ENCODE measurements around the gene MRPL50.

Gene MRPL50

GRCh38 chr9:101372327-101373118, 25.9 kb downstream of the MRPL50 start:
- DNase-seq, result no peak

GRCh38 chr9:101371813-101372212, 26.6 kb downstream of the MRPL50 start:
- no peak for DNase-seq

DNA sequence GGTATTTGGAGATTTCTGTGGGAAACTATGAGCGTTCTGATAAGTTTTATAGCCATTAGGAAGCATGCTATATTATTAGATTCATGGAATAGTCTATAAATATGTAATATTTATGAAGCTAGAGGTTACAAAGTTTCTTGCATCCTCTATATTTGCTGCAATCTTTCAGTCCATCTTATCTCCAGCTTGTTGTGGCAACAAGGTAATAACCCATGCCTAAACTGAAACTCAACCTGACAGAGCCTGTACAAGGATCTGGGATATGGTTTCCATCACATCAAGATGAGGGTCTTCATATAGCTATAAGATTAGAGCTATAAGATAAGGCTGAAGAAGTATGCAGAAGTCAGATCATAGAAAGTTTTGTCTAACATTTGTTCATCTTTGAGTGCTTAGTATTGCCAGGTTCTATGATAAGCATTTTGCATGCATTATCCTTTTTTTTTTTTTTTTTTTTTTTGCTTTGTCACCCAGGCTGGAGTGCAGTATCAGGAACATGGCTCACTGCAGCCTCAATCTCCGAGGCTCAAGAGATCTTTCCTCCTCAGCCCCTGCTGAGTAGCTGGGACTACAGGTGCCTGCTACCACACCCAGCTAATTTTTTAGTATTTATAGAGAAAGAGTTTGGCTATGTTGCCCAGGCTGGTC, 28.4 kb downstream of the MRPL50 start:
- DNase-seq, result no peak

DNA sequence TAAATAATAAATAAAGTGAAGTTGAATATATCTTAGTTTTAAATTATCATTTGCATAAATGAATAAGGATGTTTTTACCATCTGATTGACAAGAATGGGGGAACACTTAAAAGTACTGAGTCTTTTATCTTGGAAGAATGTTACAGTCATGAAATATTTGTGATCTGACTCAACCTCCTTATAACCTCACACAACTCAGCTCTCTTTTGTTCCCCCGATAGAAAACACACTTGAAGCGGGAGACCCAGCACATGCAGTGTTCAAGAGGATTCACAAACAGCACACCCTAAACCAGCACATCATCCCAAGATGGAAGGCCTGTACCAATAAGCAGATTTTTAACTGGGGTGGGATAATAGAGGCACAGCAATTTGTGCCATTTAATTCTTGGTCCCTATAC, 29.1 kb downstream of the MRPL50 start:
- DNase-seq, result peak; percentile 59

DNA sequence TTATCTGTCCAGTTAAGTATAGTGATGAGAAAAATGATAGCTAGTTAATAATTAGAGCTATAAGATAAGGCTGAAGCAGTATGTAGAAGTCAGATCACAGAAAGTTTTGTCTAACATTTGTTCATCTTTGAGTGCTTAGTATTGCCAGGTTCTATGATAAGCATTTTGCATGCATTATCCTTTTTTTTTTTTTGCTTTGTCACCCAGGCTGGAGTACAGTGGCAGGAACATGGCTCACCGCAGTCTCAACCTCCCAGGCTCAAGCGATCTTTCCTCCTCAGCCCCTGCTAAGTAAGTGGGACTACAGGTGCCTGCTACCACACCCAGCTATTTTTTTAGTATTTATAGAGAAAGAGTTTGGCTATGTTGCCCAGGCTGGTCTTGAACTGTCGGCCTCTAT, 31.1 kb downstream of the MRPL50 start:
- DNase-seq, result no peak

GRCh38 chr9:101366038-101366756, 32.2 kb downstream of the MRPL50 start:
- no peak for DNase-seq

DNA sequence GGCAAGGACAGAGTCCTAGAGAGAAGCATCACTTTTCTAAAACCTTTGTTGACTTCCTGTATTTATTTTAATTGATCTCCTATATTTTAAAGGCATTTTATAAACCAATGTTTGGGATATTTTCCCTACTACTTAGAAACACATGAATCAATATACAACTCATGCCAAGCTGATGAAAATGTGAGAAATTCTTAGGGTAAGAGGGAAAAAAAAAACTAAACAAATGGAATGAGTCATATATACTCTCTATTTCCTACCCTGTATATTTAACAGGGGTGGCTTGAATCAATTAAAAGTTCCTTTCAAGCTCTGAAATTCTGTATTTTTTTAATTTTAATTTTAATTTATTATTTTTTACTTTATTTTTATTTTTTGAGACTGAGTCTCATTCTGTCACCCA, 33.2 kb downstream of the MRPL50 start:
- DNase-seq, result no peak

- no peak for DNase-seq
These were observed 36.0 kb downstream of the MRPL50 start for GRCh38 chr9:101362450-101362849.

- no peak for DNase-seq
These were observed 37.8 kb downstream of the MRPL50 start for GRCh38 chr9:101360647-101361046.

DNA sequence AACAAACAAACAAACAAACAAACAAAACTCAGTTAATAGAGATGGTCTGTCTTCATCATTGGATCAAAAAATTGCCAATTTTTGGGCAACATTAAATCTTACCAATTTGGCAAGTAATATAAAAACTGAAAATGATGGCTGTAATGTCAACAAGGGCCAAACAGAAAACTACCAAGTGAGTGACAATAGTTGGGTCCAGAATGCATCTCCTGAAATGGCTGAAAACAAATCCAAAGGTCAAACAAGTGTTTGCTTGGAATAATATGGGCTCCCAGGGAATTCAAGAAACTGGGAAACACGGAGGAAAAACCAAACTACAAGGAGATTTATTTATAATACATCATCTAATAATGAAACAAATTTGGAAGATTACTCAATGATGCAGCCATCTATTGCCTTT, 38.7 kb downstream of the MRPL50 start:
- no peak for DNase-seq

GRCh38 chr9:101356619-101357018, 41.8 kb downstream of the MRPL50 start:
- no peak for DNase-seq

DNA sequence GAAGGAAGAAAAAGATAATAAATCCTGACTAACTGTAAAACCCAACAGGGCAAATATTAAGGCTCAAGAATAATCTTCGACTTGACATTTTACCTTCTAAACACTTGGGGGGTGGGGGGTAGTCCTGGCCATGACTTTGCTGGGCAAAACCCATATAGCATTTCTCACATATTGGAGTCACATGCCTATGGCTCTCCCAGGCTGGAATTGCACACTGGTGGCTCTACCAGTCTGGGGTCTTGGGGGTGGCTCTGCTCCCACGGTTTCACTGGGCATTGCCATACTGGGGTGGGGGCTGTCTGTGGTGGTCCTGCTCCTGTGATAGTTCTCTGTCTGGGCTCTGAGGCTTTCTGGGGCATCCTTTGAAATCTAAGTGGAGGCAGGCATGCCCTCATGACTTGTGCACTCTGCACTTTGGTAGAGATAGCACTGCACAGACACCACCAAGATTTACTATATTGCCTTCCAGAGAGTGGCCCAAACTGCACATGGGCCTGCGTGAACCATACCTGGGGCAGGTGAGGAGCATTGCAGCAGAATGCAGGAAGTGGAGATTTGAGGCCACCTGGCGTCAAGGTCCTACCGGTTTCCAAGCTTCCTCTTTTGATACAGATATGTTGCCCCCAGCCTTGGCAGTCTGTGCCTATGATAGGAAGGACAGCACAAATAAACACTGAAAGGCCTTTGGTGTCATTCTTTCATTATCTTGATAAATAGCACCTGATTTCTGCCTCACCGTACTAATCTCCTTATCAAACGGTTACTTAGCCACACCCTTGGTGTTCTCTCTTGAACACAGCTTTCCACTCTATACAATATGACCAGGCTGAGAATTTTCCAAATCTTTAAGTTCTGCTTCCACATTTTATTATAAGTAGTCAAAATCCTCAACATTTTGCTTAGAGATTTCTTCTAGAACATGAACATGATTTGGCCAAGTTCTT, 43.4 kb downstream of the MRPL50 start:
- DNase-seq, result no peak

DNA sequence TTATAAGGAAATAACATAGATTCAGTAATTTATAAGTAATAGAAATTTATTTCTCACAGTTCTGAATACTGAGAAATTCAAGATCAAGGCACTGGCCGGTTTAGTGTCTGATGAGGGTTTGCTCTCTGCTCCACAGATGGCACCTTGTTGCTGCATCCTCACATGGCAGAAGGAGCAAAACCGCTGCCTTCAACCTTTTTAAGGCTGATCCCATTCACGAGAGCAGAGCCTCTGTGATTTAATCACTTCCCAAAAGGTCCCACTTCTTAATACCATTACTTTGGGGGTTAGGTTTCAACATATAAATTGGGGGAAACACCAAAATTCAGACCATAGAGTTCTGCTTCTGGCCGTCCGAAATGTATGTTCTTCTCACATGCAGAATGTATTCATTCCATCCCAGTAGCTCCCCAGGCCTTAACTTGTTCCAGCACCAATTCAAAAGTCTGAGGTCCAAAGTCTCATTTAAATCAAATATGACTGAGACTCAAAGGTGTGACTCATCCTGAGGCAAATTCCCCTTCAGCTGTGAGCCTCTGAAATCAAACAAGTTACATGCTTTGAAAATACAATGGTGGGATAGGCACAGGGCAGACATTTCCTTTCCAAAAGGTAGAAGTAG, 44.2 kb downstream of the MRPL50 start:
- DNase-seq, result peak; percentile 26

GRCh38 chr9:101353683-101354082, 44.7 kb downstream of the MRPL50 start:
- no peak for DNase-seq

DNA sequence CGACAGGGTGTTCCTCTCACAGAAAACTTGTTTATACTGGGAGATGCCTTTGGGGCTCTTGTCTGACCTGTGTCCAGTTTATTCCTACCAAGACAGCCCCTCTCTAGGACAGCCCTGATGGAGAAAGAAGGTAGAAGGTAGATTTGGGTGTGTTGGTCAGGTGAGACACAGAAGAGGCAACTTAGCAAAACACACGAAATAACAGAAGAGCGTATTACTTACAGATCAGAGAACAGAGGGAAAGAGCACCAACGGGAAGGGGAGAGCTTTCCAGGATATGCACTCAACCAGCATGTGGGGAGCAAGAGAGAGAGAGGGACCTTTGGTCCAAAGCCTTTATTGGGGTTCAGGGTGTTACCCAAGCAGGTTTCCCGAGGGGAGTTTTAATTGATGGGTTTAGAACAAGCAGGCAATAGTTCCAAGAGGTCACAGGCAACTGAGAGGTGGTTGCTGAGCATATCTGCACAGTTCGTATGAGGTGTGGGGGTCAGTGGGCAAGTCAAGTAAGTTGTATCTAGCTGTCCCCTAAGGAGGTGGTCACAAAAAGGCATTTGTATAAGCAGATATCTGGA, 45.4 kb downstream of the MRPL50 start:
- no peak for DNase-seq

- no peak for DNase-seq
These were observed 48.1 kb downstream of the MRPL50 start for GRCh38 chr9:101350285-101350684.

- DNase-seq, result peak; percentile 17
These were observed 55.8 kb downstream of the MRPL50 start for GRCh38 chr9:101342595-101342994.

DNA sequence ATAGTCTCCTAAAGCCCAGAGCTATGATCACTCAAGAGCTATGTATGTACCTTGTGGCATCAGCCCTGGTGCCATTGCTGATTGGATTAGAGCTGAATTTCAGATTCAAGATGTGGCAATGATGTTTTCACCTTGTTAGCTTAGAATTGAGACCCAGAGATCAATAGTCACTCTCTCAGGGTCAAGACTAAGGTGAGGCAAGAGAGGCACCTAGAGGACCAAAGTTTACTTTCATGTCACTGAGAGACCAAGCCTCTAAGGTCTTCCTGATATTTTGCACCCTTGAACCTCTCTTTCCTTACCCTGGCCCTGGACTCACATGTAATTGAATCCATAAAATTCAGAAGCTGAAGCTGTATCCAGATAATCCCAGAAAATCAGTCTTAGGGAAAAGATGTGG, 56.5 kb downstream of the MRPL50 start:
- DNase-seq, result no peak

Data from NCI-H226 (cell line).